GM19099 (cell line): ENCODE results near the gene PARM1.

ENCODE experiments used
- POLR2A ChIP-seq: IDR thresholded peaks from 3 replicates; pipeline ENCODE4 v1.6.1; 2011; ENCODE audit warnings: low read depth; ENCODE audit not compliant: insufficient read length; ENCODE audit errors: extremely low read depth

Gene PARM1

DNA sequence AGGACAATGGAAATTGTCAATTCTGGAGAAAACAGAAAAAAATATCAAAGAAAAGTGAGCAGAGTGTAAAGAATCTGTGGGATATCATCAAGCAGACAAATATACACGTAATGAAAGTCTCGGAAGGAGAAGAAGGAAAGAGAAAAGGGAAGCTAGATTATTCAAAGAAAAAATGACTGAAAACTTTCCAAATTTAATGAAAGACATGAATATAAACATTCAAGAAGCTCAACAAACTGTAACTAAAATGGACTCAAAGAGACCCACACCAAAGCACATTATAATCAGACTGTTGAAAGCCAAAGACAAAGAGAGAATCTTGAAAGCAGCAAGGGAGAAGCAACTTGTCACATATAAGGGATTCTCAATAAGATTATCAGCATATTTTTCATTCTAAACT lies 28.3 kb downstream of the PARM1 start:
- no peak for TF ChIP-seq POLR2A

- no peak for TF ChIP-seq POLR2A
These were observed 29.7 kb downstream of the PARM1 start for GRCh38 chr4:74962584-74962983.

DNA sequence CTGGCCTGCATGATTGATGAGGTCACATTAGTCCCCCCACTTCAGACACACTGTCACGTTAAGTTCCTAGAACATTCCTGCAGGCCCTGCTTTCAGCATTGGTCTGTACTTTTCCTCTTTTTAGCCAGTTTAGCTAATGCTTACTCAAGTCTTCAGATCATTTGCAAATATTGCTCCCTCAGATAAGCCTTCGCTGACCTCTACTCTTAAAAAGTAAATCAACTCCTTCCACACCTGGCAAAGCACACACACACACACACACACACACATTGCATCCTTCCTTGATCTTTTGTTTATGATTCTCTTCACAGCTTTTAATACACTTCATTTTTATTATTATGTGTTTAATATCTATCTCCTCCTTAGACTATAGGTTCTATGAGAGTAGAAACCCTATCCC lies 31.4 kb downstream of the PARM1 start:
- TF ChIP-seq POLR2A: no peak

- TF ChIP-seq POLR2A: no peak
These were observed 34.4 kb downstream of the PARM1 start for GRCh38 chr4:74967324-74967723.

DNA sequence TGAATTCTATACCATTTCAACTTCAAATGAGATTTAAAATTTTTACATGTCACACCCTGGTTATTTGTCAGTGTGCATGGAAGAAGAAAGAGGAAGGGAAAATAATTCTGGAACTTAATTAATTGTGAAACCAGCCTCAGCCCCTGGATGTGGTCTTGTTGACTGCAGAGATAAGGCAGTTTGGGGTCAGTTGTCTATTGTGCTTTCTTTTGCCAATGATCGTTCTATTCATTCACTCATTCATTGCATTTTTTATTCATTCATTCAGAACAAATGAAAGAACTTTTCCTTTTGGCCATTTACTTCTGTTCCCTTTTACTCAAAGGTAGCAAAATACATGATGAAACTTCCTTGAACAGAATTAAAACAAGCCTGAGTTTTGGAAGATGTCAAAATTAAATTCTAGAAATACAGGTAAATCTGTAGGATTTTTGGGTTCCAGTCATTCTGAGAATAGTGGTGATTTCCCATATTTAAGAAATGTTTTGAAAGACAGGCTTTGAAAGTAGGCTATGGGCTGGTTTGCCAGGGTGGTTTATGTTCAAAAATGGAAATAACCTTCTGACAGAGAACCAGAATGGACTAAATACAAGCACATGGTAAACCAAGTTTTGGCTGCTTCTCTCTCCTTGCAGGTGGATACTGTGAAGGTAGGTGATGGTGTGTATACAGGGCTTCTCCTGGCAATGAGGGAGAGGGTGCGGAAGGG lies 35.7 kb downstream of the PARM1 start:
- TF ChIP-seq POLR2A: no peak

DNA sequence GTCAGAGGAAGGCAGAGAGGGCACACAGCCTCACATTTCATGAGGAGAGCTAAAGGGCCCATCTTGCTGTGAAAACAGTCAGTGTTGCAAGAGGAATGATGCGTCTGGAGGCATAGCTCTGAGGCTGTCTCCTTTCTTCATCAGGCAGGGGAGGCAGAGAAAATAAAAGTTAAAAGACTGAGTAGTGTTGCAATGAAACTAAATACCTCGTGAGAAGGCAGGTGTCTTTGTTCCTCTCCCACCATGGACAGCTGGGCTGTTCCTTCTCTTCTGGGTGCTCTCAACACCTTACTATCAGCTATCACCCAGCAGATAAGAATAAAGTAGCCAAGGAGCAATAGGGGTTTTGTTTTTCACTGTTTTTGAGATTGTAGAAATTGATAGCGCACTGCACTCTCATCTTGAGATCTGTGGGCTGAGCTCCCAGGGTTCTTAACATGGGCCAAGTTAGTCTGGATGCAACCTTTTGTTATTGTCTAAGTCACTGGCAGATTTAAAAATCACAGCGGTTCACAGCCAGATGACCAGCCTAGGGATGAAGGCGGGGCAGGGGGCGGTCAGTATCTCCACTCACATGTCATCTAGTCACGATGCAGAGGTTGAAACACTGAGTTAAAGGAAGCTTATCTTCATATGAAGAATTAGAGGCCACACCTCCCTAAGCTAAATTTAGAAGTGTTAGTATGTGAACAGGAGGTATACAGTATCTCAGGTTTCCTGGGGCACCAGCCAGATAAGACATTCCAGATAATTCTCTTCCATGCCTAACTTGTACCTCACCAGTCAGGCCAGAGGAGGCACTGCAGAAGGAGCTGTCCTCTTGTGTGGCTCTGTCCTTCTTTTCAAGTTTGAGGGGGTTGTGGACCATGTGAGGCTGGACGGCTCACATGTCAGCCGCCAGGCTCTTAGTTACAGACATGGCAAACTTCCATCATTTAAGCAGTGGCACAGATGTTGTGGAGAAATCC lies 36.9 kb downstream of the PARM1 start:
- TF ChIP-seq POLR2A: no peak

DNA sequence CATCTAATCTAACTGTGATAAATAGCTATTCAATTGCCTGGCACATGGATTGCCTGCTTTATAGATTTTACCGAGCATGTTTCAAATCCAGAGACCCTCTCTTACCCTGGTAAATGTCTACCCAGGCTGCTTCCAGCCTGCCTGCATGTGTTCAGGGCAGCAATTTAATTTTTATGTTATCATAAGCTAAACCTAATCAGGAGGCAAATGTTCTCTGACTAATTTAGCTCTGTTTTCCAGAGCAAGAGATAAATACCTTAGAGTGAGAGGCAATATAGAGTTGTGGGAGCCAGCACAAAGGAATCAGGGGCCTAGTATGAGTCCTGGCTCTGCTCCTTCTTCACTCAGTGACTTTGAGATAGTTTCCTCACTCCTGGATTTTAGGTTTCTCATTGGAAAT lies 37.7 kb downstream of the PARM1 start:
- TF ChIP-seq POLR2A: no peak

DNA sequence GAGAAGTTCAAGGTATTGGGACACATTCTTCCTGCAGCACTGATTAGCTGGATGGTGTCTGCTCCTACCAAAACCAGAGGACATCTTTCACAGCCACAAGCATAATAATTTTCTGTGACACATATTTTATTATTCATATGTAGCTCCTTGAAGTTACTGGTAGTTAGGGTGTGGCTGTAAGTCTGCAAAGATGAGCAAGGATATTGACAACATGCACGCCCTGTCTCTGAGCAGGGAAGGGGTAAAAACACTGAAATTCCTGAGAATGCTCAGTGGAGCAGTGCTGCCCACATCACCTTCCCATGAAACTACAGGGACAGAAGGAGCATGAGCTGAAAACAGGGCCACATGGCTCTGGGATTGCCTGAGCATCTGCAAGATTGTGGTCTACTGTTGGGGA lies 38.9 kb downstream of the PARM1 start:
- no peak for TF ChIP-seq POLR2A

GRCh38 chr4:74975082-74975481 lies 42.2 kb downstream of the PARM1 start:
- TF ChIP-seq POLR2A: no peak

- no peak for TF ChIP-seq POLR2A
These were observed 43.2 kb downstream of the PARM1 start for GRCh38 chr4:74975848-74976824.

DNA sequence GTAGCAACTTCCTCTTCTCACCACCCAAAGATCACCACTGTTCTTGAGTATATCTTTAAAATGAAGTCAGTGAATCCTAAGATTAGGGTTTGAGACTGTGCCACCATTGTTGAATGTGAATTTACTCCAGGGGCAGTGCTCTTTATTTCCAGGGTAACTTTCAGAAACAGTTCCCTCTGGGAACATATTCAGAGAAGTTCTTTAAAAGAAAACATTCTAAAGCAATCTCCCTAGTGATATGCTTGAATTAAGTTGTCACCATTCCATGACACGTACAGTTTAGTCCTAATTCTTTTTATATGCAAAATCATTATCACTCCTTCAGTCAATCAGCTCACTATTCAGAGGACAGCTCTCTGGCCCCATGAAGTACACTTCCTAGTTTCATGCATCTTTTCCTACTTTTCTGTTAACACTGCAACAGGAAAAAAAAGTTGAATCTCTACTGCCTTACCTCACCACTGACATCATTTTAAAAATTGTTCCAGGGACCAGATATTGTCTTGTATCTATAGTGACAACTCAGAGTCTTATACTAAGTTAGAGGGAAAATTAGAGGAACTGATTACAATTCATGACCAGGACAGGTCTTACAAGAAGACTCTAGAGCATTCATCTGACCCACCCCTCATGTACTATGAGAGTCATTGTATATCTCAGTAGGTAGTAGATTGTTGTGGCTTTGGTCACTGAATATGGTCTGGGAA lies 49.8 kb downstream of the PARM1 start:
- no peak for TF ChIP-seq POLR2A

DNA sequence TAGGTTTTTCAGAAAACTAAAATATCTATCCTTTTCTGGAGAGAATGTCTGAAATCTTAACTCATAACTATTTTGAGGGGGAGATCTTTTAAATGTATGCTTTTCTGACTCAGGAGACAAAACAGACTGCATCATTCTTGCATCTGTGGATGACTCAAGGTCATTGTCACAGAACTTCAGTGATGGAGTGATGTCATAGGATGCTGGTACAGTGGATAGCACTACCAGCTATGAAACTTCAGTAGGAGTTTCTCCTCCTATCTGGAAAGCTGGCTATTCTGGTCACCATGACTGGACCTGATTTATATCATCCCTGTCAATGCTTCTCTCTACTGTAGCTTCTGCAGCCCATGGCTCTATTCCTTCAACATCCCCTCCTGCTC lies 50.3 kb downstream of the PARM1 start:
- no peak for TF ChIP-seq POLR2A

GRCh38 chr4:74990276-74990875 lies 57.5 kb downstream of the PARM1 start:
- TF ChIP-seq POLR2A: no peak

DNA sequence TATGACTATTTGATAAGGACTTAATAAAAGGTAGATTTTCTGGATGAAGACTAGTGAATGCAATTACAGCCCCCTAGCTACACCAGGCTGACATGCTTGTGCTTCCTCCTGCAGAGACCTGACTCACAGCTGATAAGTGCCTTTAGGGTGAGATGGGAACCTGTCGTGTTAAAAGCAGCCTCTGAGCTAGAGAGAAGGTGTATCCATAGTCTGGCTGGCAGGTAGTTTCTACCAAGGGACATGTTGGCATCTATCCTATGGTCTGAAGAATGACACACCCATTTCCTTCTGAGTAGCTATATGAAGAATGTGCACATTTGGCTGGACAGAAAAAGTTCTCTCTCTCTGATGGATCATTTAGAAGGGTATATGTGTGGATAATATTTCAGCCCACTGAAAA lies 64.1 kb downstream of the PARM1 start:
- TF ChIP-seq POLR2A: no peak

DNA sequence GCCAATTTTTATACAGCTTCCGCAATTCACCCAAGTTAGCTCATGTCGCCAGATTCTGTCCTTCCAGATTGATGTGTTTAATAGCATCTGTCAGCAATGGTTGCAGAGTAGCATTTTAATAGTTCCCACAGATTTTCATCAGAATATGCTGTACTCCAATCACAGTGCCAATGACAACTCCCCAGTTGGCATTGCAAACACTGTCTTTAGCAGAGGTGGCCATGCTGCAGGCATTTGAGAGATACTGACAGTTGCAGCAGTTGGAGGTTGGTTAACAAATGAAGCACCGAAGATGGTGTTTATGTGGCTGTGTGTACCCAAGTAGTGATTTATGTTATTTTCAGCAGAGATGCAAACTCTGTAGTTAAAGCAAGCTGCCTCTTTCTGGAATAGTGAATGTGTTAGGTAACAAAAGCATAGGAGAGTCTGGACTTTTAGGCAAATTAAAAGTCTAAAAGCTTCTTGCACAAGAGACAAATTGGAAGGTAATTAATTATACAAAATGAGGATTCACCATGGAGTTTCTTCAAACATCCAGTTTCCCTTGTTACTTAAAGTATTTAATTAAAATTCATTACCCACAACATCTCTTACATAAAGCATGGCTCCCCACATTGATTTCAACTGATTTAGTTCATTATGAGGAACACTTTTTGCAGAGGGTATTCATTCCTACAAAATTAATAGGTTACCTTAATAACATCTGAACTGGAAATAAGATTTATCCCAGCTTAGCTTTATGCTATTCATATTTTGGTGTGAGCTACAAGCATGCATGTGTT lies 65.2 kb downstream of the PARM1 start:
- no peak for TF ChIP-seq POLR2A
